Aorta (tissue), 5 donors: ENCODE data around the gene BCORL1. TPM values are rescaled to one million over a fixed set of nuclear protein-coding genes. Genes with fewer than 3 reads are reported as not detected.
A peak's percentile ranks its signal among the peaks of the same experiment; 100 is the strongest.

Source experiments
- ATAC-seq: fragments of 200-7000 bp; cut with Tn5 transposase; one replicate; pipeline ENCODE4 v1.9.1; 2022; ENCODE audit warnings: moderate library complexity; ENCODE audit not compliant: low FRiP score
- DNase-seq, 2 donors: peaks; one replicate each; pipeline ENCODE4 v3.0.0-alpha.2; 2020
- H3K27ac ChIP-seq, 2 donors: one replicate each; pipeline ENCODE4 v1.5.1; 2013; ENCODE audit warnings: low read length in 2 of 2, mild to moderate bottlenecking in 2 of 2, moderate library complexity in 2 of 2, control low read depth in 1 of 2, inconsistent platforms in 1 of 2, low read depth in 1 of 2
- H3K27me3 ChIP-seq, 2 donors: one replicate each; pipeline ENCODE4 v1.6.1; 2013; ENCODE audit warnings: control low read depth in 1 of 2, low read length in 1 of 2, mild to moderate bottlenecking in 1 of 2, moderate library complexity in 1 of 2; ENCODE audit not compliant: insufficient read depth in 2 of 2, control insufficient read depth in 1 of 2
- H3K36me3 ChIP-seq, 2 donors: one replicate each; pipeline ENCODE4 v1.6.1; 2013; ENCODE audit warnings: control low read depth in 1 of 2, low read length in 1 of 2, mild to moderate bottlenecking in 1 of 2; ENCODE audit not compliant: insufficient read depth in 2 of 2, control insufficient read depth in 1 of 2
- H3K4me1 ChIP-seq, 2 donors: one replicate each; pipeline ENCODE4 v1.6.1; 2013; ENCODE audit warnings: low read length in 2 of 2, control low read depth in 1 of 2, mild to moderate bottlenecking in 1 of 2, moderate library complexity in 1 of 2; ENCODE audit not compliant: insufficient read depth in 2 of 2, control insufficient read depth in 1 of 2
- H3K4me3 ChIP-seq, 2 donors: one replicate each; pipeline ENCODE4 v1.5.1; 2013; ENCODE audit warnings: low read length in 2 of 2, control low read depth in 1 of 2, mild to moderate bottlenecking in 1 of 2
- H3K9me3 ChIP-seq: one replicate; pipeline ENCODE4 v1.6.1; 2013; ENCODE audit warnings: mild to moderate bottlenecking, low read length; ENCODE audit not compliant: control insufficient read depth
- WGBS, 2 donors: extraction: QIAGEN DNeasy Blood & Tissue Kit; methylation state at CpG; one replicate each; pipeline ENCODE4 v1.1.7; 2013; 5-methylcytosine and 5-hydroxymethylcytosine counted together
- intact Hi-C, 2 donors: fragments of 100-400 bp; cut with DNase I; formaldehyde crosslinking; loops; one replicate each; pipeline versions ENCODE4 v1.14.2 to v1.15.0; 2022
- polyA plus RNA-seq, 2 donors: library from polyadenylated mRNA; stranded (reverse); fragments of 200-250 nt; gene quantifications; one replicate each; pipeline ENCODE4 v1.2.3, GENCODE V29; 2013
- total RNA-seq, 2 donors: library from RNA; stranded (reverse); fragmentation: NEBNext Ultra II Directional; extraction: Animal tissue kit (Norgen Biotek cat#: 25700); gene quantifications; one replicate each; pipeline ENCODE4 v1.2.1, GENCODE V29; 2021
- donor health status: healthy with polysubstance abuse.
- donor health status: Bipolar disorder and iron deficiency.
- donor health status: DM: no; HTN: no; CAD: no.
- donor health status: DM: no; HTN: no; CAD: no.
- donor health status: DM: yes; HTN: yes; CAD: no.

Gene BCORL1
- total and polyA plus RNA-seq, 4 donors, result 2.6 to 26.9 (median 13.2) TPM

GRCh38 chrX:130013661-130014060, 31.2 kb downstream of the BCORL1 start:
- no peak overlapping the region for H3K4me3 ChIP-seq
- H3K27me3 ChIP-seq, result no peaks in the 10 kb centered on the region
- peaks cover 0 to 3% of the 10 kb centered on the region in 2 donors for H3K36me3 ChIP-seq
- H3K4me1 ChIP-seq, result no peaks in the 10 kb centered on the region
- DNase-seq, result no peak
- intact Hi-C loops, result no loop called here
- H3K9me3 ChIP-seq, result no peaks in the 10 kb centered on the region
- WGBS, 2 donors, result 83 to 88% methylated on average over 14 of the region's 14 CpGs
- no peak overlapping the region for H3K27ac ChIP-seq
- no peak for ATAC-seq

- intact Hi-C loops, result no loop called here
- peak in 1 of 2 donors; percentile 64 for DNase-seq
- no peaks in the 10 kb centered on the region for H3K4me1 ChIP-seq
- H3K27ac ChIP-seq, result no peak overlapping the region
- WGBS, 2 donors, result 90 to 92% methylated on average over 13 of the region's 13 CpGs
- H3K9me3 ChIP-seq, result no peaks in the 10 kb centered on the region
- ATAC-seq, result no peak
- peaks cover 0 to 3% of the 10 kb centered on the region in 2 donors for H3K36me3 ChIP-seq
- H3K4me3 ChIP-seq, result no peak overlapping the region
- H3K27me3 ChIP-seq, result no peaks in the 10 kb centered on the region
Observed at GRCh38 chrX:130014356-130014755, 31.9 kb downstream of the BCORL1 start.

- Histone ChIP-seq H3K27ac (no peak overlapping the region), H3K36me3 (peaks cover 0 to 3% of the 10 kb centered on the region in 2 donors), H3K4me3 (no peak overlapping the region), H3K9me3 (no peaks in the 10 kb centered on the region), H3K4me1 (no peaks in the 10 kb centered on the region), H3K27me3 (no peaks in the 10 kb centered on the region)
- DNase-seq (peak in 1 of 2 donors; percentile 59), ATAC-seq (no peak)
- intact Hi-C loops, result no loop called here
- WGBS, 2 donors, result 86 to 87% methylated on average over 12 of the region's 12 CpGs
Observed at GRCh38 chrX:130014770-130015169, 32.3 kb downstream of the BCORL1 start.

- Histone ChIP-seq H3K9me3 (no peaks in the 10 kb centered on the region), H3K36me3 (peaks cover 0 to 3% of the 10 kb centered on the region in 2 donors), H3K4me1 (no peaks in the 10 kb centered on the region), H3K4me3 (no peak overlapping the region), H3K27me3 (no peaks in the 10 kb centered on the region), H3K27ac (no peak overlapping the region)
- no peak for ATAC-seq
- 87 to 91% methylated on average over 15 of the region's 15 CpGs for WGBS, 2 donors
- peak in 1 of 2 donors; percentile 65 for DNase-seq
- intact Hi-C loops, result no loop called here
Observed at GRCh38 chrX:130015181-130015580, 32.7 kb downstream of the BCORL1 start.

GRCh38 chrX:130018143-130018542, 35.7 kb downstream of the BCORL1 start:
- intact Hi-C loops, result no loop called here
- no peaks in the 10 kb centered on the region for H3K9me3 ChIP-seq
- no peak overlapping the region for H3K4me3 ChIP-seq
- no peaks in the 10 kb centered on the region for H3K4me1 ChIP-seq
- H3K27me3 ChIP-seq, result no peaks in the 10 kb centered on the region
- 65 to 85% methylated on average over 1 of the region's 1 CpG for WGBS, 2 donors
- no peak for DNase-seq
- ATAC-seq, result no peak
- H3K27ac ChIP-seq, result no peak overlapping the region
- peaks cover 0 to 2% of the 10 kb centered on the region in 2 donors for H3K36me3 ChIP-seq

GRCh38 chrX:130020661-130021324, 38.4 kb downstream of the BCORL1 start:
- Histone ChIP-seq H3K4me1 (no peaks in the 10 kb centered on the region), H3K27ac (no peak overlapping the region), H3K9me3 (no peaks in the 10 kb centered on the region), H3K4me3 (no peak overlapping the region), H3K27me3 (no peaks in the 10 kb centered on the region), H3K36me3 (peaks cover 0 to 2% of the 10 kb centered on the region in 2 donors)
- intact Hi-C loops, result no loop called here
- WGBS, 2 donors, result 71% methylated on average over 15 of the region's 15 CpGs
- DNase-seq (peak in 1 of 2 donors; percentile 62), ATAC-seq (no peak)

GRCh38 chrX:130024127-130024526, 41.7 kb downstream of the BCORL1 start:
- no peaks in the 10 kb centered on the region for H3K4me1 ChIP-seq
- no peaks in the 10 kb centered on the region for H3K27me3 ChIP-seq
- peak; percentile 89 to 90 for DNase-seq
- H3K36me3 ChIP-seq, result peaks cover 0 to 3% of the 10 kb centered on the region in 2 donors
- no peaks in the 10 kb centered on the region for H3K9me3 ChIP-seq
- ATAC-seq, result peak; percentile 80
- WGBS, 2 donors, result 24 to 42% methylated on average over 9 of the region's 9 CpGs
- intact Hi-C loops, result no loop called here
- no peak overlapping the region for H3K27ac ChIP-seq
- H3K4me3 ChIP-seq, result no peak overlapping the region

GRCh38 chrX:130025256-130025655, 42.8 kb downstream of the BCORL1 start:
- Histone ChIP-seq H3K27me3 (no peaks in the 10 kb centered on the region), H3K4me3 (no peak overlapping the region), H3K27ac (no peak overlapping the region), H3K36me3 (peaks cover 0 to 7% of the 10 kb centered on the region in 2 donors), H3K4me1 (no peaks in the 10 kb centered on the region), H3K9me3 (no peaks in the 10 kb centered on the region)
- 73 to 75% methylated on average over 19 of the region's 19 CpGs for WGBS, 2 donors
- DNase-seq, result no peak
- no peak for ATAC-seq
- intact Hi-C loops, result no loop called here

GRCh38 chrX:130027569-130027968, 45.1 kb downstream of the BCORL1 start:
- Histone ChIP-seq H3K4me1 (no peaks in the 10 kb centered on the region), H3K27ac (no peak overlapping the region), H3K36me3 (peaks cover 0 to 5% of the 10 kb centered on the region in 2 donors), H3K27me3 (no peaks in the 10 kb centered on the region), H3K9me3 (no peaks in the 10 kb centered on the region), H3K4me3 (no peak overlapping the region)
- intact Hi-C loops, result no loop called here
- WGBS, 2 donors, result 75 to 87% methylated on average over 4 of the region's 4 CpGs
- ATAC-seq, result no peak
- DNase-seq, result no peak
